AG04449 (cell line): ENCODE measurements around the gene NID1.

Experiments
- CTCF ChIA-PET: fragments of 350-600 bp; formaldehyde crosslinking; extraction: SDS; loops from one replicate; lab custom pipeline; 2021; ENCODE audit warnings: antibody characterized with exemption; lab: Yijun Ruan, JAX
- POLR2A ChIA-PET: fragments of 400-600, 350-600 bp; formaldehyde crosslinking; extraction: SDS; loops from one replicate; lab custom pipeline; 2020; ENCODE audit warnings: antibody characterized with exemption, inconsistent platforms; lab: Yijun Ruan, JAX
- DNase-seq: peaks from one replicate; pipeline ENCODE4 v3.0.0-alpha.2; 2010; ENCODE audit warnings: low read depth, low spot score
- H3K4me3 ChIP-seq: 2 replicates; pipeline ENCODE4 v1.5.1; 2011; ENCODE audit warnings: low read depth, mild to moderate bottlenecking, control low read depth, low read length
- TF ChIP-seq, protein P1 (sequence below): IDR thresholded peaks from one replicate; pipeline ENCODE4 v1.5.1; 2011; ENCODE audit warnings: mild to moderate bottlenecking, moderate library complexity, low read length, control low read depth, inconsistent platforms; ENCODE audit not compliant: insufficient read depth; ENCODE audit errors: missing control alignments

The NID1 gene

DNA sequence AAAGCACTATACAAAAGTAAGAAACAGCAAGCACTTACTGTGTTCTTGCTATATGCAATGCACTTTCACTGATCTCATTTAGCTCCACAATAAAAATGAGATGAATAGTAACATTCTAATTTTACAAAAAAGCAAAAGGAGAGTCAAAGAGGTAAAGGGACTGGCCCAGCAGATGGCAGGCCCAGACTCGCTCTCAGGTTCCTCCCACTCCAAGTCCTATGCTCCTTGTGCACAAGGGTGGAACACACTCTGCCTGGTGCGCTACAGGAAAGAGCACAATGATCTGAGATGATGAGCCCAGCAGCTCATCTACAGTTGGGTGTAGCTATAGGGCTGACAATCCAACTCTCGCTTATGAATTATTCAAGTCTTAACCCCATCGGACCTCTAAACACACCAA is 104.1 kb downstream of the NID1 start:
- H3K4me3 ChIP-seq = no peak overlapping the region
- ChIA-PET CTCF (interaction anchor here (1.1 kb wide), 2 partner anchors 10 kb away, joined by 3 to 12 read pairs; no protein-coding TSS in a partner anchor), POLR2A (no interaction called here)
- TF ChIP-seq, protein P1, sequence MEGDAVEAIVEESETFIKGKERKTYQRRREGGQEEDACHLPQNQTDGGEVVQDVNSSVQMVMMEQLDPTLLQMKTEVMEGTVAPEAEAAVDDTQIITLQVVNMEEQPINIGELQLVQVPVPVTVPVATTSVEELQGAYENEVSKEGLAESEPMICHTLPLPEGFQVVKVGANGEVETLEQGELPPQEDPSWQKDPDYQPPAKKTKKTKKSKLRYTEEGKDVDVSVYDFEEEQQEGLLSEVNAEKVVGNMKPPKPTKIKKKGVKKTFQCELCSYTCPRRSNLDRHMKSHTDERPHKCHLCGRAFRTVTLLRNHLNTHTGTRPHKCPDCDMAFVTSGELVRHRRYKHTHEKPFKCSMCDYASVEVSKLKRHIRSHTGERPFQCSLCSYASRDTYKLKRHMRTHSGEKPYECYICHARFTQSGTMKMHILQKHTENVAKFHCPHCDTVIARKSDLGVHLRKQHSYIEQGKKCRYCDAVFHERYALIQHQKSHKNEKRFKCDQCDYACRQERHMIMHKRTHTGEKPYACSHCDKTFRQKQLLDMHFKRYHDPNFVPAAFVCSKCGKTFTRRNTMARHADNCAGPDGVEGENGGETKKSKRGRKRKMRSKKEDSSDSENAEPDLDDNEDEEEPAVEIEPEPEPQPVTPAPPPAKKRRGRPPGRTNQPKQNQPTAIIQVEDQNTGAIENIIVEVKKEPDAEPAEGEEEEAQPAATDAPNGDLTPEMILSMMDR = no peak
- no peak for DNase-seq

DNA sequence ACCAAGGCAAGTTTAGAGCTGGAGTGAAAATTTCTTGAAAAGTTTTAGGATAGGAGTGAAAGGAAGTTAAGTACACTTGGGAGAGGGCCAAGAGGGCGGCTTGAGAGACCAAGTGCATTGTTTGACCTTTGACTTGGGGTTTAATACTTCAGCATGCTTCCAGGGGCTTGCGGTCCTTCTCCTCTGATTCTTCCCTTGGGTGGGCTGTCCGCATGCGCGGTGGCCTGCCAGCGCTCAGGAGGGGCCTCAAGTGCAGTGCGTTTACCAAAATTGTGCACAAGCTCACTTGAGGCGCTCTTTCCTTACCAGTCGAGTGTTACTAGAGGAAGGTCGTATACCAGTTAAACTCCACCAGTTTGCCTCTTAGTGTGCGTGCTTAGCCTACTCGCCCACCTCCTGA is 106.9 kb downstream of the NID1 start:
- no peak for DNase-seq
- POLR2A ChIA-PET = no interaction called here
- no peak overlapping the region for H3K4me3 ChIP-seq
- CTCF ChIA-PET = interaction anchor here (0.6 to 6.3 kb wide), 5 partner anchors 11 to 108 kb away, joined by 3 to 55 read pairs (median 3); no protein-coding TSS in a partner anchor
- TF ChIP-seq, protein P1 = no peak

DNA sequence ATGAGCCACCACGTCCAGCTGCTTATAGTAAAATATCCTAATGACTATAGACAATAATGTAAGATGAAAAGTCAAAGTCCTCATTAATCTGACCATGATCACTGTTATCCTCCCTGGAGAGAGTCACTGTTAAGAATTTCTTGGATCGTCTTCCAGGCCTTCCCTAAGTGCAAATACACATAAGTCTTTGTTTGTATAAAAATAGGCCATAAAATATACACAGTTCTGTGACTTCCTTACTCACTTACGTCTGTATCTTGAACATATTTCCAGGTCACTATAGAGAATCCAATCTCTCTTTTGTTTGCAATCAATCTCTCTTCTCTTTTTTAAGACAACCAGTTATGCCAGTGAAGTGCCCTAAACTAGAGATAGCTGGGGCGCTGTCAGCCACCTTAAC is 109.1 kb downstream of the NID1 start:
- ChIA-PET POLR2A (interaction anchor here (0.6 kb wide), 1 partner anchor 247 kb away, joined by 4 read pairs; no protein-coding TSS in a partner anchor), CTCF (interaction anchor here (0.8 to 6.3 kb wide), 3 partner anchors 13 to 90 kb away, joined by 3 to 55 read pairs (median 3); no protein-coding TSS in a partner anchor)
- no peak for DNase-seq
- no peak overlapping the region for H3K4me3 ChIP-seq
- TF ChIP-seq, protein P1 = no peak

DNA sequence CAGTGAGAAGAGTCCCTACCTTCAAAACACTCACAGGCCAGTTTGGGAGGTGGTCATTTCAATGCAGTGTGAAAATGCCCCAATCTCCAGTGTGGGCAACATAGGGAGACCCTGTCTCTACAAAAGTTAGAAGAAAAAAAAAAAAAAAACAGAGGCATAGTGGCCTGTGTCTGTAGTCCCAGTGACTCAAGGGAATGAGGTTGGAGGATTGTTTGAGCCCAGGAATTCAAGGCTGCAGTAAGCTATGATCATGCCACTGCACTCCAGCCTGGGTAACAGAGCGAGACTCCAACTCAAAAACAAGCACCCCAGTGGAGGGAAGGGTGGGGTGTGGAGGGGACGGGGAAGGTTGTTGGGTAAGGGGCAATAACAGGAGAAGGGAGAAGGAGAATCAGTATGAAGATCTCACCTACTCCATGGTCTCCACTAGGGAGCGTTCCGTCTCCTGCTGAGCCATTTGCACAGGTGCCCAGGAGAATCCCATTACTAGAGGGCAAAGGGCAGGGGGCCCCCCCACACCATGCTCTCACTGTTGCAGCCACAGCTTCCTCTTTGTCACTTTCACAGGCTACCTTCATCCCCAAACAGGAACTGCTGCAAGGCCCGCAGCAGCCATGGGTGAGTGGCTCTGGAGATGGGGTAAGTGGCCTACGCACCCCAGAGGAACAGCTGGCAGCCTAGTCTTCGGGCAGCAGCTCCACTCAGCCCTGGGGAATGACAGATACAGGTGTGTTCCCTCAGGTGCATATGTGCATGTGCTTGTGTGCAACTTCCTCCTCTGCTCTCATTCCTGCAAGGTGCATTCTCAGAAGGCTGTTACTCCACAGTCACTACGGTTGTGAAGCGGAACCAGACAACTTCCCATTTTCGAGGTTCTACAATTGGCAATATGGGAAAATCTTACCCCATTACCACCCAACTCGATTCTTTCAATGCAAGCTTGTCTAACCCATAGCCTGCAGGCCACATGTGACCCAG is 110.3 kb downstream of the NID1 start:
- no peak for DNase-seq
- H3K4me3 ChIP-seq = no peak overlapping the region
- ChIA-PET POLR2A (interaction anchor here (0.7 kb wide), 1 partner anchor 450 kb away, joined by 3 read pairs; no protein-coding TSS in a partner anchor), CTCF (interaction anchor here (0.8 to 6.3 kb wide), 3 partner anchors 11 to 17 kb away, joined by 3 to 55 read pairs (median 3); no protein-coding TSS in a partner anchor)
- TF ChIP-seq, protein P1 = no peak

DNA sequence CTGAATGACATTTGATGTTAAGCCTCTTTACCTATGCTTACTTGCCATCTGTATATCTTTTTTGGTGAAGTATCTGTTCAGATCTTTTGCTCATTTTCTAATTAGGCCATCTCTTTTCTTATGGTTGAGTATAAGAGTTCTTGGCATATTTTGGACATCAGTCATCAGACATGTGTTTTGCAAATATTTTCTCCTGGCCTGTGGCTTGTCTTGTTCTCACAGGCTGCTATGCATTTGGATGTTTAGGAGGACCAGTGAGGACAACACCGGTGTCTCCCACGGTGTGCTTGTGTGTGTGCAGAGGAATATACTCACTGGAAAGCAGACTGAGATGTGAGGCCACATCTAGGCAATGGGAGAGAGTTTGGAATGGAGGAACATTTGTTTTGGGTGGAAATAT is 111.1 kb downstream of the NID1 start:
- POLR2A ChIA-PET = no interaction called here
- no peak overlapping the region for H3K4me3 ChIP-seq
- CTCF ChIA-PET = interaction anchor here (0.7 to 6.3 kb wide), 3 partner anchors 11 to 30 kb away, joined by 3 to 55 read pairs (median 3); no protein-coding TSS in a partner anchor
- peak; percentile 92 for DNase-seq
- TF ChIP-seq, protein P1 = no peak

DNA sequence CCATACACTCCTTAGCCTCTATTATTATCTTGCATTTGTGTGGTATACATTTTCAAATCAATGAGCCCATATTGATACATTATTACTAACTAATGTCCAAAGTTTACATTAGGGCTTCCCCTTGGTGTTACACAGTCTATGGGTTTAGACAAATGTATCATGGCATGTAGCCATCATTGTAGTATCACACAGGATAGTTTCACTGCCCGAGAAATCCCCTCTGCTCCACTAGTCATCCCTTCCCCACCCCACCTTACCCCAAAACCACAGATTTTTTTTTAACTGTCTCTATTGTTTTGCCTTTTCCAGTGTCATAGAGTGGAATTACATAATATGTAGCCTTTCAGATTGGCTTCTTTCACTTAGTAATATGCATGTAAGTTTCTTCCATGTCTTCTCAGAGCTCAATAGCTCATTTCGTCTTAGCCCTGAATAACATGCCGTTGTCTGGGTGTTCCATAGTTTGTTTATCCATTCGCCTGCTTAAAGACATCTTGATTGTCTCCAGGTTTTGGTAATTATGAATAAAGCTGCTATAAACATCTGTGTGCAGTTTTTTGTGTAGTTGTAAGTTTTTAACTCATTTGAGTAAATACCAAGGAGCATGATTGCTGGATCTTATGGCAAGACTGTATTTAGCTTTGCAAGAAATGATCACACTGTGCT is 111.8 kb downstream of the NID1 start:
- CTCF ChIA-PET = interaction anchor here (0.7 to 3.8 kb wide), 3 partner anchors 10 to 31 kb away, joined by 3 to 13 read pairs (median 3); no protein-coding TSS in a partner anchor

More for the DNA sequence above, 111.8 kb downstream of the NID1 start:
- POLR2A ChIA-PET = no interaction called here
- no peak for DNase-seq
- TF ChIP-seq, protein P1 = no peak
- H3K4me3 ChIP-seq = no peak overlapping the region
